ENCODE measurements around the gene RNF115.

DNA sequence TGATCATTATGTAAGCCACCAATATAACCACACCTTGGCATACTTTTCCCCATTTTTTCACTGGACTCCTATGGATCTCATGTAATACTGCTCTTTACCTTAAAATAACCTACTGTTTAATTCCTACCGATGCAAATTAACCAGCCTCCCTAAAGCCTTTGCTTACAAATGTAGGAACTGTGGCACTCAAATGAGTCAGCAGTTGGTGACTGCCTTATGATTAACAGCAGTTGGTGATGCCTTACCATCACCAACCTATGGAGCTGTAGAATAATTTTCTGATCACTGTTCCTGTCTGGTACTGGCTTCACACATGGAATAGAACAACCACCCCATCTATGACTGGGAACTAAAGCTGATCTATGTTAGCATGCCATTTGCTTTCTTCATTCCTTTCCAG lies 13.8 kb upstream of the RNF115 start:
- TF ChIP-seq, protein P1, sequence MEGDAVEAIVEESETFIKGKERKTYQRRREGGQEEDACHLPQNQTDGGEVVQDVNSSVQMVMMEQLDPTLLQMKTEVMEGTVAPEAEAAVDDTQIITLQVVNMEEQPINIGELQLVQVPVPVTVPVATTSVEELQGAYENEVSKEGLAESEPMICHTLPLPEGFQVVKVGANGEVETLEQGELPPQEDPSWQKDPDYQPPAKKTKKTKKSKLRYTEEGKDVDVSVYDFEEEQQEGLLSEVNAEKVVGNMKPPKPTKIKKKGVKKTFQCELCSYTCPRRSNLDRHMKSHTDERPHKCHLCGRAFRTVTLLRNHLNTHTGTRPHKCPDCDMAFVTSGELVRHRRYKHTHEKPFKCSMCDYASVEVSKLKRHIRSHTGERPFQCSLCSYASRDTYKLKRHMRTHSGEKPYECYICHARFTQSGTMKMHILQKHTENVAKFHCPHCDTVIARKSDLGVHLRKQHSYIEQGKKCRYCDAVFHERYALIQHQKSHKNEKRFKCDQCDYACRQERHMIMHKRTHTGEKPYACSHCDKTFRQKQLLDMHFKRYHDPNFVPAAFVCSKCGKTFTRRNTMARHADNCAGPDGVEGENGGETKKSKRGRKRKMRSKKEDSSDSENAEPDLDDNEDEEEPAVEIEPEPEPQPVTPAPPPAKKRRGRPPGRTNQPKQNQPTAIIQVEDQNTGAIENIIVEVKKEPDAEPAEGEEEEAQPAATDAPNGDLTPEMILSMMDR (IDR thresholded peaks at IDR 0.05): no peak
- TF ChIP-seq POLR2A (IDR thresholded peaks at IDR 0.05): no peak
